Mesothelial cell of epicardium (in vitro differentiated cells): ENCODE results near the gene CASKIN1. TPM values are rescaled to one million over a fixed set of nuclear protein-coding genes. Genes with fewer than 3 reads are reported as not detected.

Experiments
- DNase-seq, 2 experiments: peaks; one replicate each; pipeline ENCODE4 v3.0.0; 2021; ENCODE audit warnings: low spot score in 2 of 2; ENCODE audit not compliant: unreplicated experiment in 2 of 2
- H3K27ac Mint-ChIP-seq: 2 replicates; pipeline ENCODE4 v1.8.0; 2021; ENCODE audit warnings: mixed read lengths
- H3K27me3 Mint-ChIP-seq: 2 replicates; pipeline ENCODE4 v1.8.0; 2021; ENCODE audit warnings: low read depth, mixed read lengths
- H3K36me3 Mint-ChIP-seq: 2 replicates; pipeline ENCODE4 v1.8.0; 2021; ENCODE audit warnings: mixed read lengths
- H3K4me1 Mint-ChIP-seq: 2 replicates; pipeline ENCODE4 v1.8.0; 2021; ENCODE audit warnings: mixed read lengths
- H3K4me3 Mint-ChIP-seq: 2 replicates; pipeline ENCODE4 v1.8.0; 2021; ENCODE audit warnings: mild to moderate bottlenecking, moderate library complexity, mixed read lengths
- H3K9me3 Mint-ChIP-seq: 2 replicates; pipeline ENCODE4 v1.8.0; 2021; ENCODE audit warnings: mixed read lengths
- CTCF ChIP-seq: fragments of 200-600 bp; sonication (generic); IDR thresholded peaks from one replicate; pipeline ENCODE4 v1.5.0; 2021; ENCODE audit warnings: antibody characterized with exemption; ENCODE audit not compliant: unreplicated experiment
- total RNA-seq: library from RNA; stranded (reverse); gene quantifications from 3 replicates; pipeline ENCODE4 v1.2.1, GENCODE V29; 2021

The CASKIN1 gene
- total RNA-seq, 1 donor from 2014 or later, result 8.9 TPM

DNA sequence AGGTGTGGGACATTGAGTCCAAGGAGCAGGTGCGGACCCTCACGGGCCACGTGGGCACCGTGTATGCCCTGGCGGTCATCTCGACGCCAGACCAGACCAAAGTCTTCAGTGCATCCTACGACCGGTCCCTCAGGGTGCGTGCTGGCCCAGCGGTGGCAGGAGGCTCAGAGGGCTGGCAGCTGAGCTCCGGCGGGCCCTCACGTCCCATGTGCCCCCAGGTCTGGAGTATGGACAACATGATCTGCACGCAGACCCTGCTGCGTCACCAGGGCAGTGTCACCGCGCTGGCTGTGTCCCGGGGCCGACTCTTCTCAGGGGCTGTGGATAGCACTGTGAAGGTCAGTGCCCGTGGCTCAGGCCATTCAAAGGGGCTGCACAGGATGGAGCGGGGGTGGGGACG, 20.4 kb downstream of the CASKIN1 start:
- no peaks in the 10 kb centered on the region for H3K27me3 Mint-ChIP-seq

DNA sequence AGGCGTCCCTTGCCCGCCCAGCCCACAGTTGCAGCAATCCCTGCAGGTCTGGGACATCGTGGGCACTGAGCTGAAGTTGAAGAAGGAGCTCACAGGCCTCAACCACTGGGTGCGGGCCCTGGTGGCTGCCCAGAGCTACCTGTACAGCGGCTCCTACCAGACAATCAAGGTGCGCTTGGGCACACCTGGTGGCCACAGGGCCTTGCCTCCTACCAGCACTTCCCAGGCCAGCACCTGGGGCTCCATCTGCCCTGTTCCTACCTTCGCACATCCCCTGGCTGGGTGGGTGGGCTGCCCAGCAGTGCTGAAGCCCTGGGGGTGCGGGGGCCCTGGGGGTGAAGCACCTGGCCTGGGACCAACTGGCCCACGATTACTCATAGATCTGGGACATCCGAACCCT, 21.0 kb downstream of the CASKIN1 start:
- Mint-ChIP-seq H3K9me3 (no peaks in the 10 kb centered on the region), H3K27ac (no peak overlapping the region), H3K36me3 (peaks cover 19% of the 10 kb centered on the region), H3K4me3 (no peak overlapping the region), H3K27me3 (no peaks in the 10 kb centered on the region), H3K4me1 (no peaks in the 10 kb centered on the region)
- no peak for DNase-seq
- TF ChIP-seq CTCF, result no peak

More for the DNA sequence above, 20.4 kb downstream of the CASKIN1 start:
- DNase-seq, result no peak
- H3K9me3 Mint-ChIP-seq, result no peaks in the 10 kb centered on the region
- H3K36me3 Mint-ChIP-seq, result peaks cover 19% of the 10 kb centered on the region
- H3K4me3 Mint-ChIP-seq, result no peak overlapping the region
- no peak for TF ChIP-seq CTCF
- no peaks in the 10 kb centered on the region for H3K4me1 Mint-ChIP-seq
- no peak overlapping the region for H3K27ac Mint-ChIP-seq

DNA sequence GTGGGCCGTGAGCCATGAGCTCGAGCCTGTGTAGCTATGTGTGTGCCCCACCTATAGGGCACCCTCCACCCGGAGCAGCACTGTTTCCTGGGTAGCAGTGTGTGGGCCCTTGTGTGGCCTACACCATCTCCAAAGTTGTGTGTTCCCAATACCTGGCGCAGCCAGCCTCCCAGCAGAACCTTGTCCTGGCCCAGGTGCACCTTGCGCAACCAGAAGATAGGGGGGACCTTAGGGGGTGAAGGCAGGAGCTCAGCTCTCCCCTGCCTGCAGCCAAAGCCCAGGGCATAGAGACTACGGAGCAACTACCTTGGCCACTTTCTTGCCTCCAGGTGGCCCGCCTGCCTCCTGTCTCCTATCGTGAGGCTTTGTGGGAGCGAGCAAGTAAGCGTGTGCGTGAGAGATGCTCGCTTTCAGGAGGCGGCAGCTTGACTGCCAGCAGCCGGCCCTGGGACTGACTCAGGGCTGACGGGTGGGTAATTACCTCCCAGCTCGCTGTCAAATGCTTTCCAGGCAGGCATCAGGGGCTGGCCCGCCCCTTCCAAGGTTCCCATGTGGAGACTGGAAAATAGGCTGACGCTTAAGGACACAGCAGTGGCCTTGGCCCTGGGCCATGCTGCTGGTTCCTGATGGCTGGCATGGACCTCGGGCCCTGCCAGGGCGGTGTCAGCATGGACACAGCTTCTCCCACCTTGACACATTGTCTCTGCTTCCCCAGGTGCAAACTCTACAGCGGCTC, 21.8 kb downstream of the CASKIN1 start:
- no peak for DNase-seq
- Mint-ChIP-seq H3K9me3 (no peaks in the 10 kb centered on the region), H3K36me3 (peaks cover 19% of the 10 kb centered on the region), H3K4me1 (no peaks in the 10 kb centered on the region), H3K27me3 (no peaks in the 10 kb centered on the region), H3K4me3 (no peak overlapping the region), H3K27ac (no peak overlapping the region)
- TF ChIP-seq CTCF, result no peak

GRCh38 chr16:2173916-2174315, 22.5 kb downstream of the CASKIN1 start:
- Mint-ChIP-seq H3K4me1 (no peaks in the 10 kb centered on the region), H3K27ac (no peak overlapping the region), H3K27me3 (no peaks in the 10 kb centered on the region)

GRCh38 chr16:2173366-2173765, 23.0 kb downstream of the CASKIN1 start:
- Mint-ChIP-seq H3K4me1 (no peaks in the 10 kb centered on the region), H3K9me3 (no peaks in the 10 kb centered on the region), H3K4me3 (no peak overlapping the region), H3K36me3 (peaks cover 19% of the 10 kb centered on the region), H3K27me3 (no peaks in the 10 kb centered on the region), H3K27ac (no peak overlapping the region)
- TF ChIP-seq CTCF, result no peak
- DNase-seq, result no peak

More at GRCh38 chr16:2173916-2174315, 22.5 kb downstream of the CASKIN1 start:
- DNase-seq, result no peak
- peaks cover 19% of the 10 kb centered on the region for H3K36me3 Mint-ChIP-seq
- no peaks in the 10 kb centered on the region for H3K9me3 Mint-ChIP-seq
- no peak overlapping the region for H3K4me3 Mint-ChIP-seq
- no peak for TF ChIP-seq CTCF
